ENCODE results near the gene PKNOX2. TPM values are rescaled to one million over a fixed set of nuclear protein-coding genes. Genes with fewer than 3 reads are reported as not detected.

Gene PKNOX2
- total and polyA plus RNA-seq, 2 of the 8 experiments (the other 6 are each of a cell fraction or from before 2014, with no cell fraction given): 2.0 TPM

- H2BK15ac ChIP-seq (ENCODE audit: low read length): no peak overlapping the region
- no peak overlapping the region for H2AFZ ChIP-seq (ENCODE audit: low read length)
- no peak overlapping the region for H4K91ac ChIP-seq (replicated peaks; ENCODE audit: insufficient read length, low read length)
- DNase-seq (ENCODE audit: low read depth in 1 of 2, low spot score in 2 of 2) (no peak), FAIRE-seq (no peak)
- ChIA-PET CTCF (ENCODE audit: partially characterized antibody) (interaction anchor here (0.8 to 3.6 kb wide), 15 partner anchors 10 to 317 kb away, joined by 3 to 17 read pairs (median 4); no protein-coding TSS in a partner anchor), POLR2A (ENCODE audit: partially characterized antibody) (interaction anchor here (0.8 kb wide), 1 partner anchor 19 kb away, joined by 3 read pairs; no protein-coding TSS in a partner anchor)
- no peak overlapping the region for H4K5ac ChIP-seq (ENCODE audit: insufficient read length, low read depth, low read length)
- no peaks in the 10 kb centered on the region for H3K36me3 ChIP-seq (ENCODE audit: control insufficient read depth in 2 of 4, insufficient read depth in 4 of 4, low read length in 3 of 4)
- H3K4me3 ChIP-seq (ENCODE audit: extremely low read depth in 1 of 4, insufficient read depth in 2 of 4, low read depth in 3 of 4, low read length in 4 of 4): no peak overlapping the region
- no peak for TF ChIP-seq CEBPB (IDR thresholded peaks at IDR 0.05; ENCODE audit: low read depth, low read length)
- TF ChIP-seq KDM4A (IDR thresholded peaks at IDR 0.05; ENCODE audit: low read depth, low read length, severe bottlenecking): no peak
- no peak for TF ChIP-seq GTF2F1 (IDR thresholded peaks at IDR 0.05; ENCODE audit: borderline replicate concordance, low read depth, low read length)
- no peak for TF ChIP-seq HDAC2 (IDR thresholded peaks at IDR 0.05; ENCODE audit: borderline replicate concordance in 1 of 2, low read depth in 2 of 2, low read length in 2 of 2)
- TF ChIP-seq RAD21 (IDR thresholded peaks at IDR 0.05 in 1 of 2, conservative IDR thresholded peaks at IDR 0.05 in 1 of 2; ENCODE audit: low read depth in 2 of 2, low read length in 2 of 2): no peak
- no peak for TF ChIP-seq KDM5A (IDR thresholded peaks at IDR 0.05; ENCODE audit: low read length)
- H2BK120ac ChIP-seq (replicated peaks; ENCODE audit: low read depth, low read length): no peak overlapping the region
- no peak overlapping the region for H3K56ac ChIP-seq (replicated peaks; ENCODE audit: insufficient read length, low read depth, low read length)
- no peak overlapping the region for H4K8ac ChIP-seq (ENCODE audit: extremely low read depth, insufficient read depth, low read length)
- 85% methylated on average over 12 of the region's 12 CpGs; no CpG with 5 or more reads in 1 of the 2 experiments for WGBS, 2 experiments (ENCODE audit: extremely low coverage in 1 of 2, insufficient coverage in 1 of 2, insufficient read length in 1 of 2, insufficient replicate concordance in 2 of 2, low coverage in 1 of 2, low lambda C conversion rate in 2 of 2, missing lambda C conversion rate in 1 of 2)
- H3K27me3 ChIP-seq (replicated peaks in 1 of 4; ENCODE audit: control insufficient read depth in 3 of 4, extremely low read depth in 1 of 4, insufficient read depth in 3 of 4, low read length in 3 of 4): peaks cover 0 to 4% (median under 1%) of the 10 kb centered on the region in 4 experiments; a peak in 1 of 7 replicates
- no peaks in the 10 kb centered on the region for H3K9me3 ChIP-seq (ENCODE audit: insufficient read depth in 2 of 2, low read depth in 1 of 2, low read length in 1 of 2)
- H3K14ac ChIP-seq (ENCODE audit: insufficient read length): no peak overlapping the region
- no peak overlapping the region for H3K4me2 ChIP-seq (ENCODE audit: insufficient read depth in 1 of 2, low read depth in 2 of 2, low read length in 2 of 2)
- no peaks in the 10 kb centered on the region for H3K79me1 ChIP-seq (ENCODE audit: low read depth, low read length)
- H3K79me2 ChIP-seq (ENCODE audit: control insufficient read depth in 1 of 2, insufficient read depth in 2 of 2, low read length in 2 of 2): no peaks in the 10 kb centered on the region
- no peaks in the 10 kb centered on the region for H3K23me2 ChIP-seq (ENCODE audit: low read depth, low read length)
- H3K4ac ChIP-seq (replicated peaks; ENCODE audit: insufficient read length, low read depth, low read length): no peak overlapping the region
- no peak overlapping the region for H3K27ac ChIP-seq (ENCODE audit: low read depth, low read length)
- no peaks in the 10 kb centered on the region for H4K20me1 ChIP-seq (replicated peaks in 1 of 2; ENCODE audit: control insufficient read depth in 1 of 2, insufficient read depth in 2 of 2, low read length in 2 of 2)
- no peak overlapping the region for H2AK5ac ChIP-seq (ENCODE audit: low read depth, low read length)
- H3K9ac ChIP-seq (replicated peaks in 1 of 4; ENCODE audit: extremely low read depth in 1 of 4, low read depth in 3 of 4, low read length in 3 of 4): no peak overlapping the region
- no peak overlapping the region for H2BK20ac ChIP-seq (ENCODE audit: low read length)
- no peak overlapping the region for H2BK5ac ChIP-seq (ENCODE audit: low read depth, low read length)
- peak overlapping the region; percentile 68; the same call in 1 of the 2 replicates for H2BK12ac ChIP-seq (ENCODE audit: low read depth, low read length)
- peaks cover 6 to 19% (median 12%) of the 10 kb centered on the region in 4 experiments for H3K4me1 ChIP-seq (replicated peaks in 1 of 4; ENCODE audit: control insufficient read depth in 3 of 4, insufficient read depth in 4 of 4, low read length in 3 of 4)
- no peak overlapping the region for H3K18ac ChIP-seq (ENCODE audit: extremely low read depth, low read length)
- no peak overlapping the region for H3K23ac ChIP-seq (ENCODE audit: insufficient read length)
Measured at GRCh38 chr11:125408311-125408711, 243.8 kb downstream of the PKNOX2 start.

All from H1 (cell line).